HG02885 (cell line): ENCODE data around the gene KCTD12.

Experiments used
- ATAC-seq: cut with Tn5 transposase; IDR thresholded peaks from one replicate; pipeline ENCODE4 v1.9.1; 2021; ENCODE audit warnings: mild to moderate bottlenecking; ENCODE audit not compliant: unreplicated experiment, poor library complexity

KCTD12 gene

DNA sequence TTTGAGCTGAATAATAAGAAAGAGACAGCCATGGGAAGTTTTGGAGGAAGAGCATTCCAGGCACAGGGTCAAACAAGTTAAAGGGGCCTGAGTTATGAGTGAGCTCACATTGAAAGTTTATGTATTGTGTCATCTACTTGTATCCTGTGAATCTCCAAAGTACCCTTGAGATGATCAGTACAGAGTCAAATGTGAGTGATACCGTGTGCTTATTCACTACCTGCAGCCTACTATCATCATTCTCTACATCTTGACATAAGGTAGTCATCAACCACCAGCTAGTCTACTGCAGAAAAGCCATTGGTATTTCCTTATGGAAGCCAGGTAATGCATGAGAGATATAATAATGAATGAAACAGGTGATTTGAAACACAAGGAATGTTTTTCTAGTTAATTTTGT is 3.0 kb upstream of the KCTD12 start:
- no peak for ATAC-seq

DNA sequence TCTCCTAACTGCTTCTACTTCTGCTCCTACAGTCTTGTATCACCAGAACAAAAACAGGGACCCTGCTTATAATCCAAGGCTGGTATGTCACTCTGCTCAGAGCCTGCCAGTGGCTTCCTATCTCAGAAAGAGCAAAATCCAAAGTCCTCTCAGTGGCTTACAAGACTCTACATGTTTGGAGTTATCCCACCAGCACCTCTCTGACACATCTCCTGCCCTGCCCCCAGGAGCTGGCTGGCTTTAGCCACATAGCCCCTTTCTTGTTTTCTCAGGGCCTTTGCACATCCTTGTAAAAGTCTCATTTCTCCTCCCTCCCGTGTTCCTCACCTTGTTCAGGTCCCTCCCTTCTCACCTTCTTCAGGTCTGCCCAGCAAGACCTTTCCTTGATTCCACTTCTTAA is 2.2 kb upstream of the KCTD12 start:
- ATAC-seq, result no peak

DNA sequence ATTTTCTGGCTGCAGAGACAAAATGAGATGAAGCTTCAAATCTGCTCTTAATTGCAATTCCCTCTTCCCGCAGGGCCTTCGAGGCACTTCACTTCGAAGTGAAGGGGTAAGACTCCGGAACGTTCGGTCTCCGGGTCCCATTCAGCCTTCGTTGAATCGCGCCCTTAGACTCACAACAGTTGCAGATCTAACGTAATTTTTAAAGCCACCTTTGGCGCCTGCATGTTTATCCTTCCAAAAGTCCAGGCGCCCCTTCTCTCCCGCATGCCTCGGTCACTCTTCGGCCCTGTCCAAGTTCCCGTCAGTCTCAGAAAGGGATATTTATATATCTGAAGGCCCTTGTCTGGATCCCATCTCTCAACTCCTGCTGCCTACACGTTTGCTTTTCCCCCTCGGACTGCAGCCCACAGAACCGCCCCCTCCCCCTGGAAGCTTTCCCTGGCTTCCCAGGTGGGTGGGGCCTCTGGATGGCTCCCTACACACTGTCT is 915 bp upstream of the KCTD12 start:
- no peak for ATAC-seq

DNA sequence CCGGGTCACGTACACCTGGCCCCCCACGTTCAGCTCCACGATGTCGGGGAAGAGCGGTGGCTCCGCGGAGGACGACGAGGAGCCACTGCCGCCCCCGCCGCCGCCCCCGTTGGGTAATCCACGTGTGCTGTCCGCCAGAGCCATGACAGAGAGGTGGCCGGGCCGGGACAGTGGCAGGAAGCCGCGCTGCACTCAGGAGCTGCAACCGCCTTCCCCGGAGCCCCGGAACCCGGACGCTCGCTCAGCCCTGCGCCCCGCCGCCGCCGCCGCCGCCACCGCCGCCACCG is 257 bp downstream of the KCTD12 start:
- ATAC-seq, result peak; percentile 22

DNA sequence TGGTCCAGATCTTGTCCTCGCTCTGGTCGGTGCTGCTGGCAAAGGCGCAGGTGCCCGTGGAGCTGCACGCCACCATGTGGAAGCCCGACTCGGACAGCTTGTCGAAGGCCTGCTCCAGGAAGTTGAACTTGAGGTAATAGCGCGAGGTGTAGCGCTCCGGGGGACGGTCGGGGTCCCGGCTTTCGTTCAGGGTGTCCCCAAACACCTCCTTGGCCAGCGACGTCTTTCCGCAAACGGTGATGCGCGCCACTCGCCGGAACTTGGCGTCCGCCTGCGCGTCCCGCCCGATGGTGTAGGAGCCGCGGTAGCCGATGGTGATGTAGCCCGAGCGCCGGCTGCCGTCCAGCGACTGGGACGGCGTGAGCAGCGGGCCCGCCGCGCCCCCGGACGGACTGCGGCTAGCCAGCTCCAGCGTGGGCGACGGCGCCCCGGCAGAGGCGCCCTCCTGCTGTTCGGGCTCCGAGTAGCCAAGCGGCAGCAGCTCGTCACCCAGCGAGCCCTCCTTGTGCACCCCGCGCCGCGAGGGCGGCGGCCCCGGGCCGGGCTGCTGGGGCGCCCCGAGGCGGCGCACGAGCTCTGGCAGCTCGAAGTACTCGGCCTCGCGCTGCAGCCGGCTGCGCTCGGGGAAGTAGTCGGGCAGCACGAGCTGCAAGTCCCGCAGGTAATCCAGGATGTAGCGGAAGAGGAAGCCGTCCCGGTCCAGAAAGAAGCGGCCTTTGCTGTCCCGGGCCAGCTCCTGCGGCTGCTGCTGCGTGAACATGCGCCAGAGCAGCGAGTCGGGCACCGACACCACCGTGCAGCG is 801 bp downstream of the KCTD12 start:
- ATAC-seq, result peak; percentile 44

DNA sequence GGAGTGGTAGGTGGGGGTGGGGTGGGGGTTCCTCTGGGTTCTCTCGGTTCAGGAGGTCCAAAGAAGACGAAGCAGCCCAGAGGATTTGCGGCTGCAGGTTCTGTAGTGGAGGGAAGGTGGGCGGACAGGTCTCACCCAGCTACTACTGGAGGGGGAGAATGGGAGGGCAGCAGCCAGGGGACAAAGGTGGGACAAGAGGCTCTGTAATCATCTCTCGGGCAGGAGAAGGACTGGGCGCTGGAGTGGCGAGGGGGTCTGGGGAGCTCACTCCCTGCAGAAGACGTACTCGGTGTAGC is 1.4 kb downstream of the KCTD12 start:
- ATAC-seq, result no peak

DNA sequence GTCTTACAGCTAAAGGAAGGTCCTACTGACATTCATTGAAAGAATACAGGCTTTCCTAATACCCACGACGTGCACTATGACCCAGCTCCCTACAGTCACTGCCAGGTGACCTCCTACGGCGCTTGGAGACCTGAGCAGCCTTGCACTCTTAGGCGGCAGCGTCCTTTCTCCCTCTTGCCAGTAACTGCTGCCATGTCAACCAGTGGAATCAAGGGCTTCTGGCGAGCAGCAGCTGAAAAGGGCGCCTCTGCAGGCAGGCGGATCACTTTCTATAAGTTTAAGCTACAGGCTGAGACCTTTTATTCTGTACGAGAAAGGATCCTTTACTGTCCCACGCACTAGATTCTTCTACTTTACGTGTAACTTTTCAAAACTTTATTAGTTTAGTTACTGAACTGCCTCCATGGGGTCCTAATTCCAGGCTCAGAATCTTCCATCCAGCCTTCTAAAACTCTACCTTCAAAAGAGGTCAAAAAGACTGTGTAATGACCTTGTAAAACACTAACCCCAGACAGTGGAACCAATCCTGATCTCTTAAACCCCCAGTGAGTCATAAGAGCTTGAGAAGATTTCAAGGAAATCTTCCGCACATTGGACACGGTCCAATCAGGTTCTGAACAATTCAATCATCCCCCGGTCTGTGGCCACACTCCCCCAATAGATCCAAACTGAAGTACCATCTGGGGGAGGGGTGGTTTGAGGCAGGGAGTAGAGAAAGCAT is 1.9 kb downstream of the KCTD12 start:
- peak; percentile 19 for ATAC-seq

DNA sequence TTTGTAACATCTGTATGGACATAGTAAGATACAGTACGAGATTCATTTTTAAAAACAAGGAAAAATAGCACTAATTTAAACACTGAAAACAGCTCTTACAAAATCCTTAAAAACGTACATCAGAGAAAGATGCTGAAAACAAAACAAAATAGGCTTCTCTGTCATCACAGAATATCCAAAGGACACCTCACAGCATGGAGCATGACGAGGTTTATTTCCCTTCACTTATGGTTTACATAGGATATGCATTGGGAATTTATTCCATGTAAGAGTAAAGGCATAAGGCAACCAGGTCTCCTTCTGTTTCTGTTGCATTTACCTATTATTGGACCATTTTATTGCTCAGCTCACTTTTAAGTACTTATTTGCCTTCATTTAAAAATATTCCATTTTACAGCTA is 3.0 kb downstream of the KCTD12 start:
- no peak for ATAC-seq

DNA sequence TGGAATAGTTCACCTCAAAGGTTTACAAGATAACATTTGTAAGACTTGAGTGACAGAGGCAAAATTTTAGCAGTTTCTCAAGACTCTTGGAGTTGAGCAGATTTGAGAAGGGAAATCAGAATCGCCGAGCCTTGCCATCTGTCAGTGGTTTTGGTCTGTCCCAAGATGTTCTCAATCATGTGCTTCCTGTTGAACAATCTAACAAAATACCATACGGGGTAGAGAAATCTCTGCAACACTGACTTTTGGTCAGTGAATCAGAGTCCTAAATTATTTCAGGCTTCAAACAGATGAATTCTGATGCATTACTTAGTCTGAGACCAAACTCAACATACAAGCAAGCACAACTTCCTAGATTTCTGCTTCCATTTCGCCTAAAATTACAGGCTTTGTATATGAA is 3.8 kb downstream of the KCTD12 start:
- ATAC-seq, result no peak

DNA sequence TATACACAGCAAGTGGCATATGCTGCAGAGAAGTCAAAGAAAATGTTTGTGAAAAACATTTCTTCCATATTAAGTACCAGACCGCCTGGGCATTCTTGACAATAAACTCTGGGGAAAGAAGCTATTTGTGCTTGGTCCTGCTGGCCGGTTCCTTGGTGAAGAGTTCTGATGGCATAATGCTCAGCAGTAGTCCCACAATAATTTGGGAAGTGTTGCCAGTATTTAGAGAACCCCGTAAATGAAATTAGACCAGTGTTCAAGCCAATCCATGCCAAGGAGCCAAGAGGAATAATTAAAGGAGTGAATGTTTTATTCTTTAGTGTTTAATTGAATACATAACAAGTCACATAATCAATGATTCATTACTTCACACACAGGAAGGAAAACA is 6.3 kb downstream of the KCTD12 start:
- ATAC-seq, result no peak

DNA sequence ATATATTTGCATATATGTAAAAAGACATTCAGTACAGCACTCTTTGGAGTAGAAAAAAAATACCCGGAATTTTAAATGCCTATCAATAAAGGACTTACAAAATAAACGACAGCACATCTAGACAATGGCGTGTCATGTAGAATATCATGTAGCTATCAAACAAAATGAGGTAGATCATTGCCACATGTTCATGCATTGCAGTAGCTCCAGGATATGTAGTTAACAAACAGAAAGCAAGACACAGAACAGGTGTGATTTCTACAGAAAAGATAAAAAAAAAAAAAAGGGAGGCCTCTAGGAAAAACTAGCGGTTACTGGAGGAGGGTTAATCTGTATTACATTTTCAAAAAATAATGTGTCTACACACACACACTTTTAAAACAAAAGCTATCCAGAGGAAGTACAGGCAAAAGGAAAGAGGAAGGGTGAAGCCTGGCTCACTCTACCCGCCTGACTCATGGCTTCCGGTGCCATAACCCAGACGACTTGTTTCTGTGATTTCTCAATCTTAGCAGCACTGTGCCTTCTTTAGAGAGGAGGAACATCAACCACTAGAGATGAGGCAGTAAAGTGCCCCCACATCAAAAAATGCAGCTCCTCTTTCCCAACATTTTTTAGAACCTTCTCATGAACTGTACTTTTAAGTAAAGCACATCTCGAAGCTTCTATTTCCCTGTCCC is 6.9 kb downstream of the KCTD12 start:
- peak; percentile 91 for ATAC-seq

DNA sequence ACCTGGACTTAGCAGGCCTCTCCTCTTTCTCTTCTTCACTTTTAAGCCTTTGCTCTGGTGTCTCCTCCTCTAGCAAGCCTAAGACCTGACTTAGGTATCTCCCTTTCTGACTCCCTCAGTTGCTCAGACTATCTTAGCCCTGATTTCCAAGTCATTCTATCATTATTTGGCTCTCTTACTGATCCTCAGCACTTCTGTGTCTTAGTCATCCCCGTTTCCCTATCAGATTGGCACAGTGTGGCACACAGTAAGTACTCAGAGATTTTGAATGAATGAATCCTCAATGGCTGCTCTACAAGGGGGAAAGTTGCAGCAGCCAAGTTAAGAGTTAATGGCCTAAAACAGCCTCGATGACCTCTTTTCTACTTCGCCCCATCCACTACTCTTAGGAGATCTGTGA is 8.2 kb downstream of the KCTD12 start:
- ATAC-seq, result no peak

DNA sequence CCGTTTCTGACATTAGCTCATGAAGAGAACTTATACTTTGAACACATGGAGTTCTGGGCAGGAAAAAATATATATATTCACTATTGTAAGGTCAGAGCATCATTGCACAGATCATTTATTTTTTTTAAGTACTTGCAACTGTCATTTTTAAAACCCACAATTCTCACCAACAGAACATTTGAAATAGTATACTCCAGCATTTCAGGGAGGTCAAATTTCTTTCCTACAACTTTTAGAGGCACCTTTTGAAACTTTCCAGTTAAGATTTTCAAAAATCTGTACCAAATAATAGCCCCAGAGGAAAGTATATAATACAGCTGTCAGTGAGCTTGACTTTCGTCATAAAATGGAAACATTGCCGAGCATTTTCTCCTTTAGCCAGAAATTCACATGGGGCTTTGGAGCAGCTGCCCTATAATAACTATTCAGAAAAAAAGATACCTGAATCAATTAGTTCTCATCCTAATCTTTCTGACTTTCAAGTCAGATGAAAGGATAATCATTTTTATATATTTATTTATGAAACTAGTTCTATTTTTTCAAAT is 10.9 kb downstream of the KCTD12 start:
- no peak for ATAC-seq

DNA sequence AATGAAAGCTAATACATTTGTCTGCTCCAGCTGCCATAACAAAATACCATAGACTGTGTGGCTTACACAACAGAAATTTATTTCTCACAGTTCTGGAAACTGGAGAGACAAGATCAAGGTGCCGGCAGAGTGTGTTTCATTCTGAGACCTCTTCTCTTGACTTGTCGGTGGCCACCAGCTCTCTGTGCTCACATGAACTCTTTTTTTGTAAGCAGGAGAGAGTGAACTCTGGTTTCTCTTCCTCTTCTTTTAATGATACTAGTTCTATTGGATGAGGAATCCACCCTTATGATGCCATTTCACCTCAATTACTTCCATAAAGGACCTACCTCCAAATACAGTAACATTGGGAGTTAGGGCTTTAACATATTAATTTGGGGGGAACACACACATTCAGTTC is 11.7 kb downstream of the KCTD12 start:
- peak; percentile 89 for ATAC-seq

DNA sequence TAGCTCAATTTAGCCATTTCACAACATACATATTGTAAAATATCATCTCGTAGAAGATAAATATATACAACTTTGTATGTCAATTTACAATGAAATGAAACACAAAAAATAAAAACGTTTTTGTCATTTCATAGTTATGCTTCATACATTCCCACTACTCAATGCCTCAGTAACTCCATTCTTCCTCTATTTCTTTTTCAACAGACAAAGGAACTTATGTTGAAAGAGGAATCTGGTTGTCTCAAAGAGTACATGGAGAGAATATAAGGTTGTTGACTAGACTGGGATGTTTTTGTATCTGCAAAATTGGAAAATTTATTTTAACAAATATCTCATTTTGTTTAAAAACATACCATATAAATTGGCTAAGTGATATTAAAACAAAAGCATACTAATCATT is 12.8 kb downstream of the KCTD12 start:
- no peak for ATAC-seq

DNA sequence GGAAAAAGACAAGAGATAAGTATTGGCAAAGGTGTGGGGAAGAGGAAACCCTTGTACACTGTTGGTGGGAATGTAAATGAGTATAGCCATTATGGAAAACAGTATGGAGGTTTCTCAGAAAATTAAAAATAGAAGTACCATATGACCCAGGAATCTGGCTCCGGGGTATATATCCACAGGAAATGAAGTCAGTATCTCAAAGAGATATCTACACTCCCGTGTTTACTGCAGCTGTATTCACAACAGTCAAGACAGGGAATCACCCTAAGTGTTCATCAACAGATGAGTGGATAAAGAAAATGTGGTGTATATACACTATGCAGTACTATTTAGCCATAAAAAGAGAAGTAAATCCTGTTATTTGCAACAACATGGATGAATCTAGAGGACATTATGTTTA is 13.5 kb downstream of the KCTD12 start:
- no peak for ATAC-seq

DNA sequence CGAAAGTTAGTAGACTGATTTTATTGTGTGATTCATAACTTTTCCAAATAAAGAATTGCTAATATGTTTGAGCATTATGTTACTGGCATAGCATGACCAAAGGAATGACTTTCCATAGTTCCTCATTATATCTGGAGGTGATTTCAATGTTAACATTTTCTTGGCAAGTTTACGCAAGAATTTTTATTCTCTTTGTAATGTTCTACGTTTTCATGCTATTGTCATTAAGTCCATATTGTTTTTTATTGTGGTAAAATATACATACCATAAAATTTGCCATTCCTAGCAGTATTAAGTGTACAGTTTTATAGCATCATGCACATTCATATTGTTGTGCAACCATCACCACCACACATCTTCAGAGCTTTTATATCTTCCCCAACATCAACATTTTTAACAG is 14.8 kb downstream of the KCTD12 start:
- ATAC-seq, result no peak

DNA sequence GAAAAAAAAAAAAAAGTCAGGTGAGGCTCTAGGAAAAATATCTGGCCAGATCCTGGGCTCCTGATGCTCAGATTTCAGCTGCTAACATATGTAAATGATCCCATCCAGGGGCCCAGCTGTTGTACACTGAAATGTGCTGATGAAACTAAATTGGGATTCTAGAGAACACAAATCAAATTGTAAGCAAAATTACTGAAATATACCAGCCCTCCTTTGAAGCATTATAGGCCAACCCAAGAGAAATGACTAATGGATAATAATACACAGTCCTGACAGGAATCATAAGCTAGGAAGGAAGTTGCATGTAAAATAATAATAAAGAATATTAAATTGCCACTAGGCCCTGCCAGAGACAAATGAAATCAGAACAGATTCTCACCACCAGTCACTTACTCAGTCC is 17.8 kb downstream of the KCTD12 start:
- ATAC-seq, result no peak

DNA sequence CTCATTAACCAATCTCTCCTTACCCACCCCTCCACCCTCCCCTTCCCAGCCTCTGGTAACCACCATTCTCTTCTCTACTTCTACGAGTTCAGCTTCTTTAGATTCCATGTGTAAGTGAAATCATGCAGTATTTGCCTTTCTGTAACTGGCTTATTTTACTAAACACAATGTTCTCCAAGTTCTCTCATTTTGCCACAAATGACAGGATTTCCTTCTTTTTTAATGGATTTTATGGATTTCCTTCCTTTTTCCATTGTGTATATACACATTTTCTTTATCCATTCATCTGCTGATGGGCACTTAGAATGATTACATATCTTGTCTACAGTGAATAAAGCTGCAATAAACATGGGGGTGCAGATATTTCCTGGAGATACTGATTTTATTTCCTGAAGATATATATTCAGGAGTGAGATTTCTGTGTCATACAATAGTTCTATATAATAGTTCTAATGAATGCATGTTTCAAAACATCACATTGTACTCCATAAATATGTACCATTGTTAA is 20.2 kb downstream of the KCTD12 start:
- no peak for ATAC-seq

DNA sequence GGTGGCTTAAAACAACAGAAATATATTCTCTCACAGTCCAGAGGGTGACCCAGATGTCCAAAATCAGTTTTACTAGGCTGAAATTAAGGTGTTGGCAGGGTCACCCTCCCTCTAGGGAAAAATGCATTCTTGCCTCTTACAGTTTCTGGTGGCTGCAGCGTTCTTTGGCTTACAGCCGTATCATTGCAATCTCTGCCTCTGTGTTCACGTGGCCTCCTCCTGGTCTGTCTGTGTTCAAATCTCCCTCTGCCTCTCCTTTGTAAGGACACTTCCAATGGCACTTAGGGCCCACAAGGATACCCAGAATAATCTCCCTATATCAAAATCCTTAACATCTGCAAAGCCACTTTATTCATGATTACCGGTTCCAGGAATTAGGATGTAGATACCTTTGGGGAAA is 21.1 kb downstream of the KCTD12 start:
- ATAC-seq, result no peak

DNA sequence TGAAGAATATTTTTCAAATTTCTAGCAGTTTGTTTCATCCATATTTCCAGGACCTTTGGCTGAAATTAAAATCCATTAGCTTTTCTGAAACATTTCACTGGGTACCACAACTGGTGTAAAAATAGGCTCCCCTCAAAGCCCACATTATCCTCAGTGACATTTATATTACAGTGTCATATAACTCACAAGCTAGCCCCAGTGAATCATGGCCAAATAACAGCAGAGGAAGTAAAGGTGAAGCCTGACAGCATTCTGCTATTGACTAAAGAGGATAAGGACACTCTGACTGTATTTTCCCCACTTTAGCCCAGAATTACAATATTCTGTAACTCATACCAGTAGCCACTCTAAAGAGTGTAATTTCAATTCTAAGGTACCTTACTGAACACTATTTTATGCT is 21.9 kb downstream of the KCTD12 start:
- ATAC-seq, result no peak
